HG03064 (cell line): ENCODE results near the gene MEF2A.

Experiments
- ATAC-seq: cut with Tn5 transposase; IDR thresholded peaks from one replicate; pipeline ENCODE4 v1.9.1; 2021; ENCODE audit warnings: low read depth; ENCODE audit not compliant: unreplicated experiment

The MEF2A gene

GRCh38 chr15:99562238-99562637 lies 3.5 kb upstream of the MEF2A start:
- no peak for ATAC-seq

GRCh38 chr15:99564221-99565048 lies 1.3 kb upstream of the MEF2A start:
- peak; percentile 26 for ATAC-seq

- no peak for ATAC-seq
Observed at GRCh38 chr15:99565049-99565298, 810 bp upstream of the MEF2A start.

- no peak for ATAC-seq
Observed at GRCh38 chr15:99566157-99566897, 543 bp downstream of the MEF2A start.

GRCh38 chr15:99568625-99569352 lies 3.0 kb downstream of the MEF2A start:
- no peak for ATAC-seq

GRCh38 chr15:99571299-99571698 lies 5.5 kb downstream of the MEF2A start:
- ATAC-seq, result no peak

- ATAC-seq, result no peak
Observed at GRCh38 chr15:99574048-99574447, 8.3 kb downstream of the MEF2A start.

- no peak for ATAC-seq
Observed at GRCh38 chr15:99574502-99574901, 8.7 kb downstream of the MEF2A start.

GRCh38 chr15:99578809-99579208 lies 13.0 kb downstream of the MEF2A start:
- no peak for ATAC-seq

- ATAC-seq, result no peak
Observed at GRCh38 chr15:99580076-99580475, 14.3 kb downstream of the MEF2A start.

- no peak for ATAC-seq
Observed at GRCh38 chr15:99582508-99582960, 16.8 kb downstream of the MEF2A start.

- ATAC-seq, result no peak
Observed at GRCh38 chr15:99584081-99584600, 18.4 kb downstream of the MEF2A start.

GRCh38 chr15:99586121-99586520 lies 20.3 kb downstream of the MEF2A start:
- ATAC-seq, result no peak

GRCh38 chr15:99589801-99590200 lies 24.0 kb downstream of the MEF2A start:
- no peak for ATAC-seq

GRCh38 chr15:99590913-99591646 lies 25.3 kb downstream of the MEF2A start:
- no peak for ATAC-seq

- no peak for ATAC-seq
Observed at GRCh38 chr15:99592145-99592791, 26.5 kb downstream of the MEF2A start.

- ATAC-seq, result no peak
Observed at GRCh38 chr15:99593070-99593469, 27.3 kb downstream of the MEF2A start.

GRCh38 chr15:99594916-99595315 lies 29.1 kb downstream of the MEF2A start:
- ATAC-seq, result no peak

- ATAC-seq, result no peak
Observed at GRCh38 chr15:99598296-99598695, 32.5 kb downstream of the MEF2A start.

GRCh38 chr15:99603828-99604227 lies 38.0 kb downstream of the MEF2A start:
- ATAC-seq, result no peak
